Fibroblast of skin of left quadriceps (primary cell): ENCODE measurements around the gene RRP12.
"Not testable (repeated sequence)": the region's sequence is repeated elsewhere in the genome, so short reads cannot be mapped to it uniquely, and the experiment has no call there.

ENCODE experiments used
- DNase-seq, 2 experiments: peaks; one replicate each; pipeline ENCODE4 v3.0.0-alpha.2; 2013; ENCODE audit warnings: low read depth in 2 of 2

The RRP12 gene

GRCh38 chr10:97365761-97366351 lies 35.3 kb downstream of the RRP12 start:
- no peak for DNase-seq

GRCh38 chr10:97363071-97363470 lies 38.1 kb downstream of the RRP12 start:
- DNase-seq: no peak

GRCh38 chr10:97362310-97363033 lies 38.7 kb downstream of the RRP12 start:
- DNase-seq: no peak

- no peak for DNase-seq
Measured at GRCh38 chr10:97361537-97361901, 39.6 kb downstream of the RRP12 start.

GRCh38 chr10:97360705-97361536 lies 40.2 kb downstream of the RRP12 start:
- no peak for DNase-seq

- DNase-seq: no peak
Measured at GRCh38 chr10:97358781-97359180, 42.4 kb downstream of the RRP12 start.

GRCh38 chr10:97358349-97358748 lies 42.8 kb downstream of the RRP12 start:
- no peak for DNase-seq

- no peak for DNase-seq
Measured at GRCh38 chr10:97356918-97357317, 44.2 kb downstream of the RRP12 start.

- DNase-seq: peak; percentile 23 to 29
Measured at GRCh38 chr10:97356318-97356914, 44.7 kb downstream of the RRP12 start.

GRCh38 chr10:97355571-97355975 lies 45.6 kb downstream of the RRP12 start:
- DNase-seq: no peak

GRCh38 chr10:97353945-97354344 lies 47.2 kb downstream of the RRP12 start:
- no peak for DNase-seq

- DNase-seq: no peak
Measured at GRCh38 chr10:97349752-97350513, 51.2 kb downstream of the RRP12 start.

GRCh38 chr10:97347317-97347716 lies 53.8 kb downstream of the RRP12 start:
- no peak for DNase-seq

GRCh38 chr10:97343664-97344063 lies 57.5 kb downstream of the RRP12 start:
- DNase-seq: not testable (repeated sequence)

GRCh38 chr10:97341416-97341815 lies 59.7 kb downstream of the RRP12 start:
- DNase-seq: no peak

GRCh38 chr10:97338041-97338440 lies 63.1 kb downstream of the RRP12 start:
- no peak for DNase-seq

GRCh38 chr10:97336942-97337831 lies 64.0 kb downstream of the RRP12 start:
- no peak for DNase-seq

GRCh38 chr10:97336446-97336845 lies 64.7 kb downstream of the RRP12 start:
- DNase-seq: no peak

GRCh38 chr10:97336006-97336405 lies 65.1 kb downstream of the RRP12 start:
- DNase-seq: no peak

- no peak for DNase-seq
Measured at GRCh38 chr10:97335188-97335619, 65.9 kb downstream of the RRP12 start.
